HEK293 (cell line): ENCODE measurements around the gene SLC35D1.

Experiments
- CTCF ChIA-PET: fragments of 350-600 bp; formaldehyde crosslinking; extraction: SDS; loops from one replicate; lab custom pipeline; 2021; ENCODE audit warnings: antibody characterized with exemption; lab: Yijun Ruan, JAX
- POLR2A ChIA-PET: fragments of 300-600 bp; formaldehyde crosslinking; extraction: SDS; loops from one replicate; lab custom pipeline; 2020; ENCODE audit warnings: antibody characterized with exemption, inconsistent platforms; lab: Yijun Ruan, JAX
- H3K27ac ChIP-seq: fragments of 200-500 bp; sonication (Bioruptor generic); 2 replicates; pipeline ENCODE4 v1.5.1; 2014; ENCODE audit warnings: low read depth, low read length, control low read depth, inconsistent platforms; ENCODE audit errors: extremely low read depth
- H3K36me3 ChIP-seq, 2 experiments: fragments of 200-500 bp in 1 of 2; sonication (Bioruptor generic) in 1 of 2; 1 replicate in 1 of 2; 2 replicates in 1 of 2; pipeline ENCODE4 v1.5.1; 2014 to 2017; ENCODE audit warnings: inconsistent platforms in 2 of 2, low read length in 2 of 2; ENCODE audit not compliant: control insufficient read depth in 2 of 2, insufficient read depth in 1 of 2
- H3K4me1 ChIP-seq: fragments of 200-500 bp; sonication (Bioruptor generic); 2 replicates; pipeline ENCODE4 v1.5.1; 2014; ENCODE audit warnings: mild to moderate bottlenecking, low read length, inconsistent platforms; ENCODE audit not compliant: control insufficient read depth, insufficient read depth
- H3K4me3 ChIP-seq: 2 replicates; pipeline ENCODE4 v1.5.1; 2011; ENCODE audit warnings: low read depth, mild to moderate bottlenecking, control low read depth, low read length, moderate library complexity
- H3K9me3 ChIP-seq: fragments of 200-500 bp; sonication (Bioruptor generic); 2 replicates; pipeline ENCODE4 v1.5.1; 2014; ENCODE audit warnings: low read depth, low read length, inconsistent platforms; ENCODE audit not compliant: control insufficient read depth, insufficient read depth
- GLIS1 ChIP-seq: fragments of 450-650 bp; formaldehyde crosslinking; IDR thresholded peaks from 2 replicates; pipeline ENCODE4 v1.5.1; 2016; ENCODE audit warnings: missing biosample characterization, missing genetic modification characterization
- HOXC10 ChIP-seq: sonication (generic); formaldehyde crosslinking; IDR thresholded peaks from 2 replicates; pipeline ENCODE4 v1.8.1; 2023; ENCODE audit warnings: mild to moderate bottlenecking, missing genetic modification reagents
- IKZF3 ChIP-seq: fragments of 450-650 bp; IDR thresholded peaks from 2 replicates; pipeline ENCODE4 v1.5.0; 2018; ENCODE audit warnings: missing biosample characterization, mild to moderate bottlenecking, missing genetic modification characterization, moderate library complexity
- OVOL3 ChIP-seq: fragments of 450-650 bp; formaldehyde crosslinking; IDR thresholded peaks from 2 replicates; pipeline ENCODE4 v1.5.1; 2016; ENCODE audit warnings: missing biosample characterization, missing genetic modification characterization
- SALL2 ChIP-seq: fragments of 450-650 bp; formaldehyde crosslinking; IDR thresholded peaks from 2 replicates; pipeline ENCODE4 v1.5.0; 2017; ENCODE audit warnings: missing biosample characterization, mild to moderate bottlenecking, missing genetic modification characterization, borderline replicate concordance
- SP2 ChIP-seq: fragments of 450-650 bp; formaldehyde crosslinking; IDR thresholded peaks from 2 replicates; pipeline ENCODE4 v1.5.1; 2016; ENCODE audit warnings: missing biosample characterization, missing genetic modification characterization
- YY2 ChIP-seq: fragments of 450-650 bp; formaldehyde crosslinking; IDR thresholded peaks from 2 replicates; pipeline ENCODE4 v1.5.1; 2016; ENCODE audit warnings: missing biosample characterization, missing genetic modification characterization
- ZNF174 ChIP-seq: fragments of 450-650 bp; formaldehyde crosslinking; IDR thresholded peaks from 2 replicates; pipeline ENCODE4 v1.5.0; 2017; ENCODE audit warnings: missing biosample characterization, mild to moderate bottlenecking, missing genetic modification characterization
- ZNF621 ChIP-seq: fragments of 450-650 bp; formaldehyde crosslinking; IDR thresholded peaks from 2 replicates; pipeline ENCODE4 v1.5.1; 2017; ENCODE audit warnings: missing biosample characterization, missing genetic modification characterization
- ZNF629 ChIP-seq: fragments of 450-650 bp; formaldehyde crosslinking; IDR thresholded peaks from 2 replicates; pipeline ENCODE4 v1.5.1; 2017; ENCODE audit warnings: missing biosample characterization, missing genetic modification characterization
- ZNF677 ChIP-seq: fragments of 450-650 bp; IDR thresholded peaks from 2 replicates; pipeline ENCODE4 v1.5.0; 2018; ENCODE audit warnings: missing biosample characterization, mild to moderate bottlenecking, missing genetic modification characterization, moderate library complexity
- ZNF776 ChIP-seq: fragments of 450-650 bp; formaldehyde crosslinking; IDR thresholded peaks from 2 replicates; pipeline ENCODE4 v1.5.0; 2017; ENCODE audit warnings: missing biosample characterization, missing genetic modification characterization, borderline replicate concordance
- ZNF791 ChIP-seq: fragments of 450-650 bp; formaldehyde crosslinking; IDR thresholded peaks from 2 replicates; pipeline ENCODE4 v1.5.1; 2016; ENCODE audit warnings: missing biosample characterization, missing genetic modification characterization
- ZNF843 ChIP-seq: fragments of 450-650 bp; formaldehyde crosslinking; IDR thresholded peaks from 2 replicates; pipeline ENCODE4 v1.5.1; 2016; ENCODE audit warnings: missing biosample characterization, missing genetic modification characterization
- TF ChIP-seq, protein P1 (sequence below): fragments of 450-650 bp; formaldehyde crosslinking; IDR thresholded peaks from 2 replicates; pipeline ENCODE4 v1.5.1; 2016; ENCODE audit warnings: missing biosample characterization, missing genetic modification characterization
- TF ChIP-seq, protein P2 (sequence below): fragments of 450-650 bp; formaldehyde crosslinking; IDR thresholded peaks from 2 replicates; pipeline ENCODE4 v1.5.1; 2016; ENCODE audit warnings: missing biosample characterization, missing genetic modification characterization
- TF ChIP-seq, protein P3 (sequence below): fragments of 450-650 bp; formaldehyde crosslinking; IDR thresholded peaks from 2 replicates; pipeline ENCODE4 v1.5.1; 2016; ENCODE audit warnings: missing biosample characterization, missing genetic modification characterization
- TF ChIP-seq, protein P4 (sequence below): fragments of 450-650 bp; formaldehyde crosslinking; IDR thresholded peaks from 2 replicates; pipeline ENCODE4 v1.5.1; 2016; ENCODE audit warnings: missing biosample characterization, missing genetic modification characterization
- TF ChIP-seq, protein P5 (sequence below): fragments of 450-650 bp; formaldehyde crosslinking; IDR thresholded peaks from 2 replicates; pipeline ENCODE4 v1.5.1; 2016; ENCODE audit warnings: missing biosample characterization, missing genetic modification characterization
- TF ChIP-seq, protein P6 (sequence below): fragments of 450-650 bp; formaldehyde crosslinking; IDR thresholded peaks from 2 replicates; pipeline ENCODE4 v1.5.1; 2016; ENCODE audit warnings: missing biosample characterization, missing genetic modification characterization, borderline replicate concordance

The SLC35D1 gene

DNA sequence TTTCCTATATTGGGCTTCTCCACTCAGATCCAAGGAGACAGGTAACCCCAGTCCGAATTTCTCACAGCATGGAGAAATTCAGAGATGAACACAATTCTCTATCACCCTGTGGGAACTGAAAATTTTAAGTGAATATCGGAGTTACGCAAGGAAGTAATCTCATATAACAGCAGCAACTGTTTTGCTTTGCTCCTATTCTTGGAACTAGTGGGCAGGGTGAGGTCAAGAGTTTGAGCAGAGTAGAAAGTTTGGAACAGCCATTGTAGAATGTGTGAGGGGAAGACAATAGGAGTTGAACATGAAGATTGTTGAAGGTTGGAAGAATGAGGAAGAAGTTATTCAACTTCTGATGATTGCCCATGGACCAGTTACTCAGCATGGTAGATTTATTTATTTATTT lies 24.3 kb upstream of the SLC35D1 start:
- POLR2A ChIA-PET: no interaction called here

DNA sequence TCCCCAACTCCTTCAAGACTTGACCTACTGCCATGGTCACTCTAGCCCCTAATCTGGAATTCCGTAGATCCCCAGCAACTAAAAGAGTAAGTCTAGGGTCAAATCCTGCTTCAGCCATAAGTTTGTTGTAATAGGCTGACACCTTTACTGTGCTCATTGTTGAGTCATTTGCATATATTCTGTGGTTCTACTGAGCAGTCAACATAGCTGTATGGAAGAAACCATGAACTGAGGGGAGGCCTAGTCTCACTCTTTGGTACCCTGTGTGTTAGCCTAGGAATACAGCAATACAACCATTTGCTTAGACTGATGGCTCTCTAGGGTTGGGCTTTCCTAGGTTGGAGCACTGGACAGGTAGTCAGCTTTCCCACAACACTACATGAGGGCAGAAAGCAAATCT lies 23.6 kb upstream of the SLC35D1 start:
- Histone ChIP-seq H3K27ac (no peak overlapping the region), H3K9me3 (no peaks in the 10 kb centered on the region), H3K36me3 (no peaks in the 10 kb centered on the region), H3K4me1 (no peaks in the 10 kb centered on the region), H3K4me3 (no peak overlapping the region)
- ChIA-PET CTCF (no interaction called here), POLR2A (no interaction called here)
- TF ChIP-seq YY2 (tag by site-specific recombination) (no peak), OVOL3 (tag by site-specific recombination) (no peak), ZNF174 (no peak), SALL2 (no peak), ZNF621 (no peak)
- TF ChIP-seq, protein P1, sequence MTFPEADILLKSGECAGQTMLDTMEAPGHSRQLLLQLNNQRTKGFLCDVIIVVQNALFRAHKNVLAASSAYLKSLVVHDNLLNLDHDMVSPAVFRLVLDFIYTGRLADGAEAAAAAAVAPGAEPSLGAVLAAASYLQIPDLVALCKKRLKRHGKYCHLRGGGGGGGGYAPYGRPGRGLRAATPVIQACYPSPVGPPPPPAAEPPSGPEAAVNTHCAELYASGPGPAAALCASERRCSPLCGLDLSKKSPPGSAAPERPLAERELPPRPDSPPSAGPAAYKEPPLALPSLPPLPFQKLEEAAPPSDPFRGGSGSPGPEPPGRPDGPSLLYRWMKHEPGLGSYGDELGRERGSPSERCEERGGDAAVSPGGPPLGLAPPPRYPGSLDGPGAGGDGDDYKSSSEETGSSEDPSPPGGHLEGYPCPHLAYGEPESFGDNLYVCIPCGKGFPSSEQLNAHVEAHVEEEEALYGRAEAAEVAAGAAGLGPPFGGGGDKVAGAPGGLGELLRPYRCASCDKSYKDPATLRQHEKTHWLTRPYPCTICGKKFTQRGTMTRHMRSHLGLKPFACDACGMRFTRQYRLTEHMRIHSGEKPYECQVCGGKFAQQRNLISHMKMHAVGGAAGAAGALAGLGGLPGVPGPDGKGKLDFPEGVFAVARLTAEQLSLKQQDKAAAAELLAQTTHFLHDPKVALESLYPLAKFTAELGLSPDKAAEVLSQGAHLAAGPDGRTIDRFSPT (tag by site-specific recombination): no peak
- TF ChIP-seq, protein P2, sequence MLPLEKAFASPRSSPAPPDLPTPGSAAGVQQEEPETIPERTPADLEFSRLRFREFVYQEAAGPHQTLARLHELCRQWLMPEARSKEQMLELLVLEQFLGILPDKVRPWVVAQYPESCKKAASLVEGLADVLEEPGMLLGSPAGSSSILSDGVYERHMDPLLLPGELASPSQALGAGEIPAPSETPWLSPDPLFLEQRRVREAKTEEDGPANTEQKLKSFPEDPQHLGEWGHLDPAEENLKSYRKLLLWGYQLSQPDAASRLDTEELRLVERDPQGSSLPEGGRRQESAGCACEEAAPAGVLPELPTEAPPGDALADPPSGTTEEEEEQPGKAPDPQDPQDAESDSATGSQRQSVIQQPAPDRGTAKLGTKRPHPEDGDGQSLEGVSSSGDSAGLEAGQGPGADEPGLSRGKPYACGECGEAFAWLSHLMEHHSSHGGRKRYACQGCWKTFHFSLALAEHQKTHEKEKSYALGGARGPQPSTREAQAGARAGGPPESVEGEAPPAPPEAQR (tag by site-specific recombination): no peak

More for the DNA sequence above, 24.3 kb upstream of the SLC35D1 start:
- CTCF ChIA-PET: no interaction called here
- TF ChIP-seq, protein P3, sequence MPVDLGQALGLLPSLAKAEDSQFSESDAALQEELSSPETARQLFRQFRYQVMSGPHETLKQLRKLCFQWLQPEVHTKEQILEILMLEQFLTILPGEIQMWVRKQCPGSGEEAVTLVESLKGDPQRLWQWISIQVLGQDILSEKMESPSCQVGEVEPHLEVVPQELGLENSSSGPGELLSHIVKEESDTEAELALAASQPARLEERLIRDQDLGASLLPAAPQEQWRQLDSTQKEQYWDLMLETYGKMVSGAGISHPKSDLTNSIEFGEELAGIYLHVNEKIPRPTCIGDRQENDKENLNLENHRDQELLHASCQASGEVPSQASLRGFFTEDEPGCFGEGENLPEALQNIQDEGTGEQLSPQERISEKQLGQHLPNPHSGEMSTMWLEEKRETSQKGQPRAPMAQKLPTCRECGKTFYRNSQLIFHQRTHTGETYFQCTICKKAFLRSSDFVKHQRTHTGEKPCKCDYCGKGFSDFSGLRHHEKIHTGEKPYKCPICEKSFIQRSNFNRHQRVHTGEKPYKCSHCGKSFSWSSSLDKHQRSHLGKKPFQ: no peak
- TF ChIP-seq ZNF677 (tag by site-specific recombination): no peak
- no peak for TF ChIP-seq ZNF776
- no peak for TF ChIP-seq IKZF3 (tag by site-specific recombination)
- no peak for TF ChIP-seq ZNF629 (tag by site-specific recombination)
- TF ChIP-seq ZNF843 (tag by site-specific recombination): no peak
- TF ChIP-seq, protein P4, sequence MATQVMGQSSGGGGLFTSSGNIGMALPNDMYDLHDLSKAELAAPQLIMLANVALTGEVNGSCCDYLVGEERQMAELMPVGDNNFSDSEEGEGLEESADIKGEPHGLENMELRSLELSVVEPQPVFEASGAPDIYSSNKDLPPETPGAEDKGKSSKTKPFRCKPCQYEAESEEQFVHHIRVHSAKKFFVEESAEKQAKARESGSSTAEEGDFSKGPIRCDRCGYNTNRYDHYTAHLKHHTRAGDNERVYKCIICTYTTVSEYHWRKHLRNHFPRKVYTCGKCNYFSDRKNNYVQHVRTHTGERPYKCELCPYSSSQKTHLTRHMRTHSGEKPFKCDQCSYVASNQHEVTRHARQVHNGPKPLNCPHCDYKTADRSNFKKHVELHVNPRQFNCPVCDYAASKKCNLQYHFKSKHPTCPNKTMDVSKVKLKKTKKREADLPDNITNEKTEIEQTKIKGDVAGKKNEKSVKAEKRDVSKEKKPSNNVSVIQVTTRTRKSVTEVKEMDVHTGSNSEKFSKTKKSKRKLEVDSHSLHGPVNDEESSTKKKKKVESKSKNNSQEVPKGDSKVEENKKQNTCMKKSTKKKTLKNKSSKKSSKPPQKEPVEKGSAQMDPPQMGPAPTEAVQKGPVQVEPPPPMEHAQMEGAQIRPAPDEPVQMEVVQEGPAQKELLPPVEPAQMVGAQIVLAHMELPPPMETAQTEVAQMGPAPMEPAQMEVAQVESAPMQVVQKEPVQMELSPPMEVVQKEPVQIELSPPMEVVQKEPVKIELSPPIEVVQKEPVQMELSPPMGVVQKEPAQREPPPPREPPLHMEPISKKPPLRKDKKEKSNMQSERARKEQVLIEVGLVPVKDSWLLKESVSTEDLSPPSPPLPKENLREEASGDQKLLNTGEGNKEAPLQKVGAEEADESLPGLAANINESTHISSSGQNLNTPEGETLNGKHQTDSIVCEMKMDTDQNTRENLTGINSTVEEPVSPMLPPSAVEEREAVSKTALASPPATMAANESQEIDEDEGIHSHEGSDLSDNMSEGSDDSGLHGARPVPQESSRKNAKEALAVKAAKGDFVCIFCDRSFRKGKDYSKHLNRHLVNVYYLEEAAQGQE (tag by site-specific recombination): no peak
- no peak for TF ChIP-seq ZNF791 (tag by site-specific recombination)
- TF ChIP-seq, protein P5, sequence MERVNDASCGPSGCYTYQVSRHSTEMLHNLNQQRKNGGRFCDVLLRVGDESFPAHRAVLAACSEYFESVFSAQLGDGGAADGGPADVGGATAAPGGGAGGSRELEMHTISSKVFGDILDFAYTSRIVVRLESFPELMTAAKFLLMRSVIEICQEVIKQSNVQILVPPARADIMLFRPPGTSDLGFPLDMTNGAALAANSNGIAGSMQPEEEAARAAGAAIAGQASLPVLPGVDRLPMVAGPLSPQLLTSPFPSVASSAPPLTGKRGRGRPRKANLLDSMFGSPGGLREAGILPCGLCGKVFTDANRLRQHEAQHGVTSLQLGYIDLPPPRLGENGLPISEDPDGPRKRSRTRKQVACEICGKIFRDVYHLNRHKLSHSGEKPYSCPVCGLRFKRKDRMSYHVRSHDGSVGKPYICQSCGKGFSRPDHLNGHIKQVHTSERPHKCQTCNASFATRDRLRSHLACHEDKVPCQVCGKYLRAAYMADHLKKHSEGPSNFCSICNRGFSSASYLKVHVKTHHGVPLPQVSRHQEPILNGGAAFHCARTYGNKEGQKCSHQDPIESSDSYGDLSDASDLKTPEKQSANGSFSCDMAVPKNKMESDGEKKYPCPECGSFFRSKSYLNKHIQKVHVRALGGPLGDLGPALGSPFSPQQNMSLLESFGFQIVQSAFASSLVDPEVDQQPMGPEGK (tag by site-specific recombination): no peak
- TF ChIP-seq SP2 (tag by site-specific recombination): no peak
- TF ChIP-seq GLIS1 (tag by site-specific recombination): no peak
- no peak for TF ChIP-seq HOXC10 (CRISPR knock-in tag)
- TF ChIP-seq, protein P6, sequence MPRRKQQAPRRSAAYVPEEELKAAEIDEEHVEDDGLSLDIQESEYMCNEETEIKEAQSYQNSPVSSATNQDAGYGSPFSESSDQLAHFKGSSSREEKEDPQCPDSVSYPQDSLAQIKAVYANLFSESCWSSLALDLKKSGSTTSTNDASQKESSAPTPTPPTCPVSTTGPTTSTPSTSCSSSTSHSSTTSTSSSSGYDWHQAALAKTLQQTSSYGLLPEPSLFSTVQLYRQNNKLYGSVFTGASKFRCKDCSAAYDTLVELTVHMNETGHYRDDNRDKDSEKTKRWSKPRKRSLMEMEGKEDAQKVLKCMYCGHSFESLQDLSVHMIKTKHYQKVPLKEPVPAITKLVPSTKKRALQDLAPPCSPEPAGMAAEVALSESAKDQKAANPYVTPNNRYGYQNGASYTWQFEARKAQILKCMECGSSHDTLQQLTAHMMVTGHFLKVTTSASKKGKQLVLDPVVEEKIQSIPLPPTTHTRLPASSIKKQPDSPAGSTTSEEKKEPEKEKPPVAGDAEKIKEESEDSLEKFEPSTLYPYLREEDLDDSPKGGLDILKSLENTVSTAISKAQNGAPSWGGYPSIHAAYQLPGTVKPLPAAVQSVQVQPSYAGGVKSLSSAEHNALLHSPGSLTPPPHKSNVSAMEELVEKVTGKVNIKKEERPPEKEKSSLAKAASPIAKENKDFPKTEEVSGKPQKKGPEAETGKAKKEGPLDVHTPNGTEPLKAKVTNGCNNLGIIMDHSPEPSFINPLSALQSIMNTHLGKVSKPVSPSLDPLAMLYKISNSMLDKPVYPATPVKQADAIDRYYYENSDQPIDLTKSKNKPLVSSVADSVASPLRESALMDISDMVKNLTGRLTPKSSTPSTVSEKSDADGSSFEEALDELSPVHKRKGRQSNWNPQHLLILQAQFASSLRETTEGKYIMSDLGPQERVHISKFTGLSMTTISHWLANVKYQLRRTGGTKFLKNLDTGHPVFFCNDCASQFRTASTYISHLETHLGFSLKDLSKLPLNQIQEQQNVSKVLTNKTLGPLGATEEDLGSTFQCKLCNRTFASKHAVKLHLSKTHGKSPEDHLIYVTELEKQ: no peak
- H3K36me3 ChIP-seq: no peaks in the 10 kb centered on the region
- no peaks in the 10 kb centered on the region for H3K9me3 ChIP-seq
- H3K4me3 ChIP-seq: no peak overlapping the region
- no peaks in the 10 kb centered on the region for H3K4me1 ChIP-seq
- H3K27ac ChIP-seq: no peak overlapping the region
